Panc1 (cell line): ENCODE results near the gene MAPKBP1. TPM values are rescaled to one million over a fixed set of nuclear protein-coding genes. Genes with fewer than 3 reads are reported as not detected.

ENCODE experiments used
- ATAC-seq: fragments of 200-7000 bp; cut with Tn5 transposase; 2 replicates; pipeline ENCODE4 v1.9.1; 2020; ENCODE audit warnings: mild to moderate bottlenecking, moderate library complexity
- BruUV-seq: library from RNA; stranded (reverse); fragments of 400-500 nt; replicated peaks from 2 replicates; lab custom pipeline; 2021; lab: Mats Ljungman, UMichigan
- CTCF ChIA-PET: fragments of 300-600 bp; sonication (Branson Sonifier 250); formaldehyde crosslinking; loops from one replicate; lab custom pipeline; 2022; ENCODE audit warnings: antibody characterized with exemption; lab: Charles Lee
- POLR2A ChIA-PET: fragments of 300-600 bp; sonication (Branson Sonifier 250); formaldehyde crosslinking; loops from one replicate; lab custom pipeline; 2022; ENCODE audit warnings: antibody characterized with exemption; lab: Charles Lee
- DNase-seq: peaks from one replicate; pipeline ENCODE4 v3.0.0-alpha.2; 2010; ENCODE audit warnings: low read depth, low spot score
- H3K27ac ChIP-seq: 2 replicates; pipeline ENCODE4 v1.5.1; 2011; ENCODE audit warnings: mild to moderate bottlenecking, low read length, inconsistent platforms
- H3K27me3 ChIP-seq: fragments of 200-500 bp; sonication (Bioruptor generic); 2 replicates; pipeline ENCODE4 v1.6.0; 2014; ENCODE audit warnings: low read length, inconsistent platforms; ENCODE audit not compliant: control insufficient read depth, insufficient read depth
- H3K36me3 ChIP-seq: fragments of 200-500 bp; sonication (Bioruptor generic); 2 replicates; pipeline ENCODE4 v1.5.1; 2014; ENCODE audit warnings: inconsistent platforms, mild to moderate bottlenecking, low read length, moderate library complexity; ENCODE audit not compliant: control insufficient read depth, insufficient read depth
- H3K4me1 ChIP-seq: 2 replicates; pipeline ENCODE4 v1.5.1; 2011; ENCODE audit warnings: inconsistent platforms, mild to moderate bottlenecking, low read length, moderate library complexity; ENCODE audit not compliant: control insufficient read depth, insufficient read depth
- H3K4me3 ChIP-seq, 2 experiments: 2 replicates each; pipeline ENCODE4 v1.5.1; 2011 to 2012; ENCODE audit warnings: low read depth in 2 of 2, low read length in 2 of 2, mild to moderate bottlenecking in 2 of 2, inconsistent platforms in 1 of 2, moderate library complexity in 1 of 2
- H3K9me3 ChIP-seq: fragments of 200-500 bp; sonication (Bioruptor generic); 2 replicates; pipeline ENCODE4 v1.5.1; 2014; ENCODE audit warnings: low read depth, mild to moderate bottlenecking, inconsistent platforms, low read length, moderate library complexity; ENCODE audit not compliant: control insufficient read depth, insufficient read depth
- POLR2AphosphoS5 ChIP-seq: IDR thresholded peaks from 2 replicates; pipeline ENCODE4 v1.6.1; 2012; ENCODE audit warnings: mild to moderate bottlenecking, low read depth, low read length, moderate library complexity
- SIN3A ChIP-seq: IDR thresholded peaks from 2 replicates; pipeline ENCODE4 v1.6.1; 2012; ENCODE audit warnings: low read depth, mild to moderate bottlenecking, low read length, moderate library complexity, borderline replicate concordance; ENCODE audit not compliant: insufficient read depth
- TCF7L2 ChIP-seq: IDR thresholded peaks from 2 replicates; pipeline ENCODE4 v1.6.1; 2011; ENCODE audit warnings: mild to moderate bottlenecking, low read depth, low read length, inconsistent platforms
- in situ Hi-C: cut with HindIII; loops from 2 replicates; pipeline ENCODE4 v1.10.0; 2016; ENCODE audit warnings: low sequenced_read_pairs, low pct_unique_long_range_greater_than_20kb
- intact Hi-C: fragments of 100-400 bp; cut with micrococcal nuclease; formaldehyde crosslinking; loops from one replicate; pipeline ENCODE4 v1.10.0; 2022; ENCODE audit not compliant: unreplicated experiment
- total RNA-seq: library from RNA; stranded (reverse); gene quantifications from one replicate; pipeline ENCODE4 v1.2.1, GENCODE V29; 2021; ENCODE audit not compliant: unreplicated experiment
- TF ChIP-seq, protein P1 (sequence below): fragments of 450-650 bp; IDR thresholded peaks from 2 replicates; pipeline ENCODE4 v1.5.1; 2017; ENCODE audit warnings: mild to moderate bottlenecking
- TF ChIP-seq, protein P2 (sequence below), 2 experiments: IDR thresholded peaks; 2 replicates each; pipeline ENCODE4 v1.6.1; 2011 to 2012; ENCODE audit warnings: low read depth in 2 of 2, control low read depth in 1 of 2, low read length in 1 of 2, mild to moderate bottlenecking in 1 of 2, moderate library complexity in 1 of 2; ENCODE audit not compliant: insufficient read depth in 1 of 2

Gene MAPKBP1
- total RNA-seq, 1 experiment from 2014 or later = 38.4 TPM

DNA sequence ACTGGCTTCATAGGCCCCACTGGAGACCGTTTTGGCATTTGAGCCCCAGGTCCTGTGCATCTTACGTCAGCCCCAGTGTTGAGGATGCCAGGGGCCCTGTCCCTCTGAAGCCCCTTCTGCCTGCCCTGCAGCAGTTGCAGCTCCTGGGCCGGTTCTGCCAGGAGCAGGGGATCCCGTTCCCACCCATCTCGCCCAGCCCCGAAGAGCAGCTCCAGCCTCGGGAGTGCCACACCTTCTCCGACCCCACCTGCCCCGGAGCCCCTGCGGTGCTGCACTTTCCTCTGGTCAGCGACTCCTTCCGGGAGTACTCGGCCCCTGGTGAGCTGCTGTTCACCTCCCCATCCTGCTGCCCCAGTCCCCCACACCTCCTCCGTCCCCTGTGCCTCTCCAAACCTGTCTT lies 72.9 kb downstream of the MAPKBP1 start:
- H3K9me3 ChIP-seq = no peaks in the 10 kb centered on the region
- H3K27ac ChIP-seq = no peak overlapping the region
- no peaks in the 10 kb centered on the region for H3K36me3 ChIP-seq
- CTCF ChIA-PET = no interaction called here
- intact Hi-C loops = no loop called here
- ATAC-seq (no peak), DNase-seq (no peak)
- in situ Hi-C loops = no loop called here
- BruUV-seq = no TSS peak
- POLR2A ChIA-PET = no interaction called here
- H3K4me1 ChIP-seq = no peaks in the 10 kb centered on the region
- H3K27me3 ChIP-seq = no peaks in the 10 kb centered on the region
- no peak for TF ChIP-seq SIN3A
- TF ChIP-seq, protein P1, sequence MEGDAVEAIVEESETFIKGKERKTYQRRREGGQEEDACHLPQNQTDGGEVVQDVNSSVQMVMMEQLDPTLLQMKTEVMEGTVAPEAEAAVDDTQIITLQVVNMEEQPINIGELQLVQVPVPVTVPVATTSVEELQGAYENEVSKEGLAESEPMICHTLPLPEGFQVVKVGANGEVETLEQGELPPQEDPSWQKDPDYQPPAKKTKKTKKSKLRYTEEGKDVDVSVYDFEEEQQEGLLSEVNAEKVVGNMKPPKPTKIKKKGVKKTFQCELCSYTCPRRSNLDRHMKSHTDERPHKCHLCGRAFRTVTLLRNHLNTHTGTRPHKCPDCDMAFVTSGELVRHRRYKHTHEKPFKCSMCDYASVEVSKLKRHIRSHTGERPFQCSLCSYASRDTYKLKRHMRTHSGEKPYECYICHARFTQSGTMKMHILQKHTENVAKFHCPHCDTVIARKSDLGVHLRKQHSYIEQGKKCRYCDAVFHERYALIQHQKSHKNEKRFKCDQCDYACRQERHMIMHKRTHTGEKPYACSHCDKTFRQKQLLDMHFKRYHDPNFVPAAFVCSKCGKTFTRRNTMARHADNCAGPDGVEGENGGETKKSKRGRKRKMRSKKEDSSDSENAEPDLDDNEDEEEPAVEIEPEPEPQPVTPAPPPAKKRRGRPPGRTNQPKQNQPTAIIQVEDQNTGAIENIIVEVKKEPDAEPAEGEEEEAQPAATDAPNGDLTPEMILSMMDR = no peak
- TF ChIP-seq, protein P2, sequence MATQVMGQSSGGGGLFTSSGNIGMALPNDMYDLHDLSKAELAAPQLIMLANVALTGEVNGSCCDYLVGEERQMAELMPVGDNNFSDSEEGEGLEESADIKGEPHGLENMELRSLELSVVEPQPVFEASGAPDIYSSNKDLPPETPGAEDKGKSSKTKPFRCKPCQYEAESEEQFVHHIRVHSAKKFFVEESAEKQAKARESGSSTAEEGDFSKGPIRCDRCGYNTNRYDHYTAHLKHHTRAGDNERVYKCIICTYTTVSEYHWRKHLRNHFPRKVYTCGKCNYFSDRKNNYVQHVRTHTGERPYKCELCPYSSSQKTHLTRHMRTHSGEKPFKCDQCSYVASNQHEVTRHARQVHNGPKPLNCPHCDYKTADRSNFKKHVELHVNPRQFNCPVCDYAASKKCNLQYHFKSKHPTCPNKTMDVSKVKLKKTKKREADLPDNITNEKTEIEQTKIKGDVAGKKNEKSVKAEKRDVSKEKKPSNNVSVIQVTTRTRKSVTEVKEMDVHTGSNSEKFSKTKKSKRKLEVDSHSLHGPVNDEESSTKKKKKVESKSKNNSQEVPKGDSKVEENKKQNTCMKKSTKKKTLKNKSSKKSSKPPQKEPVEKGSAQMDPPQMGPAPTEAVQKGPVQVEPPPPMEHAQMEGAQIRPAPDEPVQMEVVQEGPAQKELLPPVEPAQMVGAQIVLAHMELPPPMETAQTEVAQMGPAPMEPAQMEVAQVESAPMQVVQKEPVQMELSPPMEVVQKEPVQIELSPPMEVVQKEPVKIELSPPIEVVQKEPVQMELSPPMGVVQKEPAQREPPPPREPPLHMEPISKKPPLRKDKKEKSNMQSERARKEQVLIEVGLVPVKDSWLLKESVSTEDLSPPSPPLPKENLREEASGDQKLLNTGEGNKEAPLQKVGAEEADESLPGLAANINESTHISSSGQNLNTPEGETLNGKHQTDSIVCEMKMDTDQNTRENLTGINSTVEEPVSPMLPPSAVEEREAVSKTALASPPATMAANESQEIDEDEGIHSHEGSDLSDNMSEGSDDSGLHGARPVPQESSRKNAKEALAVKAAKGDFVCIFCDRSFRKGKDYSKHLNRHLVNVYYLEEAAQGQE (IDR thresholded peaks at IDR 0.05; ENCODE audit: insufficient read depth in 1 of 2, low read depth in 2 of 2, low read length in 1 of 2) = no peak
- no peak for TF ChIP-seq POLR2AphosphoS5
- no peak for TF ChIP-seq TCF7L2
- H3K4me3 ChIP-seq = no peak overlapping the region

DNA sequence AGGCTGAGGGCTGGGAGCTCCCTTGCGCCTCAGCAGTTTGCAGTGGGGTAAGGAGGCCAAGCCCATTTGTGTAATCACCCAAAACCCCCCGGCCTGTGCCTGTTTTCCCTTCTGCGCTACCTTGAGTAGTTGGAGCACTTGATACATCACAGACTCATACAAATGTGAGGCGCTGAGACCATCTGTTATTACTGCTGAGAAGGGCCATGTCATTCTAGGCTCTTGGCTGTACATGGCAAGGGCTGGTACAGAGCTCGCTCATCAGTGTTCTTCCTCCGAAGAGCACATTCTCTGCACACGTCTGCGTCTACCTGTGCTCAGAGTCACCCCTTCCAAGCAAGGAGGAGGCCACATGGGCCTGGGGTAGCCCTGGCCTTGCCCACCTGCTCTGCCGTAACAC lies 73.7 kb downstream of the MAPKBP1 start:
- no peak overlapping the region for H3K27ac ChIP-seq
- in situ Hi-C loops (no loop called here), intact Hi-C loops (no loop called here)
- TF ChIP-seq TCF7L2 (no peak), POLR2AphosphoS5 (no peak), SIN3A (no peak)
- TF ChIP-seq, protein P1 = no peak
- TF ChIP-seq, protein P2 (IDR thresholded peaks at IDR 0.05; ENCODE audit: insufficient read depth in 1 of 2, low read depth in 2 of 2, low read length in 1 of 2) = no peak
- BruUV-seq = no TSS peak
- no peaks in the 10 kb centered on the region for H3K36me3 ChIP-seq
- CTCF ChIA-PET = no interaction called here
- no peaks in the 10 kb centered on the region for H3K4me1 ChIP-seq
- no peak overlapping the region for H3K4me3 ChIP-seq
- POLR2A ChIA-PET = no interaction called here
- no peaks in the 10 kb centered on the region for H3K9me3 ChIP-seq
- ATAC-seq = no peak
- H3K27me3 ChIP-seq = no peaks in the 10 kb centered on the region
- DNase-seq = no peak
